ENCODE data around the gene ITPKC.

The ITPKC gene

DNA sequence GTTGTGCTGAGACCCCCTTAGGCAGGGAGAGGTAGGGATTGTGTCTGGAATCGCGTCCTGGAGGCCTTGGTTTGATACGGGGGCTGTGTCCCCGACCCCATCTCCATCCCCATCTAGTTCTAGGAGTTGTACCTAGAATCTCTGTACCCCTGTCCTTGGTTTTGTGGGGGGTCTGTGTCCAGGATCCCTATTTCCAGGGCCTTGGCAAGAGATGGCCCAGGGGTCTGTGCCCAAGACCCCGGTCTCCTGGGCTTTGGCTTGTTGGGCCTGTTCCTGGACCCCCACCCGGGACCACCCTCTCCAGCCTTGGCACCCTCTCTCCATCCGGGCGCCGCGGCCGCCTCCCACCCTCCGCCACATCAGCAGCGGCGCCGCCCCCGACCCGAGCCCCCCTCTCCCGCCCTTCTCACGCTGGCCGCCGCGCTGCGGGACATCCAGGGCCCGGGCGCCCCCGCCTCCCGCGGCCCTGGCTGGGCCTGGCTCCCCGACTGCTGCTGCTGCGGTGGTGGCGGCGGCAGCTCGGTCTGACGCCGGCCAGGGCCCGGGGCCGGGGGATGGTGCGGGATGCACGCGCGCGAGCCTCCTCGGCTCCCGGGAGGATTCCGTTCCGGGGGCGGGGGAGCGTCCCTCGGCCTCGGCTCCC is 26.7 kb upstream of the ITPKC start, which contains the start of gene NUMBL:
TSS of gene NUMBL (minus strand) at position 602 of the 643 bp plus-strand sequence. CDS start at position 434, 168 bp downstream.
- no peak for DNase-seq (ENCODE audit: low spot score)

DNA sequence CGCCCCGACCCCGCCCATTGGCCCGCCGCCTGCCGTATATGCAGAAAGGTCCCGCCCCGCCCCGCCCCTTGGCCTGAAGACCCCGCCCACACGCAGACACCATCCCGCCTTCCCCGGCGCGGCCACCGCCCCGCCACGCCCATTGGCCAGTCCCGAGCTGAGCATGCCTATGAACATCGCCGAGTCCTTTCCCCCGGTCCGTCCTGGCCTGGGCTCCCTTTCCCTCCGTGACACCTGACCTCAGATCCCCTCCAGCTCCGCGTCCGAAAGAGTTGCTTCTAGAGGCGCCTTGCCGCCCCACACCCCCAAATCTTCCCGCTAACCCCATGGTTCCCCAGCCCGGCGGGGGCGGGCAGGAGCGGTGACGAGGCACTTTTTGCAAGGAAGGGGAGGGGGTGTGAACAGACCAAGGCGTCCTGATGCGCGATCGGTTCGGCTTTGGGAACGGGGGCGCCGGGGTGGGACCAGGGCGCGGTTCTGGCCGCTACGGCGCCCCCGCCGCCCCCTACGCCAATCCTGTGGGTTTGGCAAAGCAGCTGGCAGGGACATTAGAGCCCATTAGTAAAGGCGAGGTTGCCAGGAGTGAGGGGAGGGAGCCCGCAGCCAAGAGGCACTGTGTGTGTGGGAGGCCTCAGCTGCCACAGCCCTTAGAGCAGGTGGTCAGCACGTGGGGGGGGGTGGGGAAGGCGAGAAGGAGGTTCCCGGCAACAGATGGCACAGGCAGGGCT is 26.1 kb upstream of the ITPKC start:
- peak; percentile 98 for DNase-seq (ENCODE audit: low spot score)

DNA sequence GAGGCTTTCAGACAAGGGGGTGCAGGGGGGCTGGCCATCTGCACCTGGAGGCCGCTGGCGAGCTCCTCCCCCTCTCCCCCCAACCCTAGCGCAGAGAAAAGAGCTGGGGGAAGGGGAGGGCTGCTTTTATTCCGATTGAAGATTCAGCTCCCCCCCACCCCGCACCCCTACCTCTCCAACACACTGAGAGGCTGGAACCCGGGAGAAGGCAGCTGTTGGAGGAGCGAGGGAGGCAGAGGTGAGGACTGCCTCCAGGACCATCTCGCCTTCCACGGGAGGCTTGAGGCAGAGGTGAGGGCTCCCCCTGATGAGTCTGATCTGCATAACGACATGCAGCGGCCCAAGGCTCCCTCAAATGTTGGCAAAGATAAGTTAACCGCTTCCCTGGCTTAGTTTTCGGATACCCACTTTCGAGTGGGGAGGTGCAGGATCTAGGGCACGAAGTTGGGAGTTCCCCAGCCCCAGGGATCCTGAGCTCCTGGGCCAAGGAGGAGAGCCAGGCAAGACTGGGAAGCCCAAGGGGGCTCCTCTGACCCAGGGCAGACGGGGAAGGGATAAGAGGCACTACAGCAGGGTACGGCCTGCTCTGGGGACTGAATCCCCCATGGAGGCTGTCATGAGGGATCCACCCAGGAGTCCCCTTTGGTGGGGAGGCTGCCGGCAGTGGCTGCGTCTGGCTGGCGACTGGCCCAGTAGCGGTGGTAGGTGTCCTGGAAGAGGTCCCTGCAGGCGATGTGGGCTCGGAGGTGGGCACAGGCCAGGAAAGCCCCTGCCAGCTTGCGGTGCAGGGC is 25.3 kb upstream of the ITPKC start:
- no peak for DNase-seq (ENCODE audit: low spot score)

DNA sequence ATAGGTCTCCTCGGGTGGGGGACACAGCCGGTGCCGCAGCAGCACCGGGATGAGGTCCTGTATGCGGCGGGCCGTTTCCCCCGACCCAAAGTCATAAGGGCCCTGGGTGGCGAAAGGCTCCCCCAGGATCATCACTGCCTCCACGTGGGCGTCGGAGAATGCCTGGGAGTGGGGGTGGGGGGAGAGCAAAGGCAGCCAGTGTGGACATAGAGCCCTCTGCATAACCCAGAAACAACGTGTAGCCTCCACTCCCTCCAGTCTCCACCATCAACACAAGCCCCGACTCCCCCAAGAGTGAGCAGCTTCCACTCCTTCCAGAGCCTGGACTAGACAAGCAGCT is 24.7 kb upstream of the ITPKC start:
- no peak for DNase-seq (ENCODE audit: low spot score)

DNA sequence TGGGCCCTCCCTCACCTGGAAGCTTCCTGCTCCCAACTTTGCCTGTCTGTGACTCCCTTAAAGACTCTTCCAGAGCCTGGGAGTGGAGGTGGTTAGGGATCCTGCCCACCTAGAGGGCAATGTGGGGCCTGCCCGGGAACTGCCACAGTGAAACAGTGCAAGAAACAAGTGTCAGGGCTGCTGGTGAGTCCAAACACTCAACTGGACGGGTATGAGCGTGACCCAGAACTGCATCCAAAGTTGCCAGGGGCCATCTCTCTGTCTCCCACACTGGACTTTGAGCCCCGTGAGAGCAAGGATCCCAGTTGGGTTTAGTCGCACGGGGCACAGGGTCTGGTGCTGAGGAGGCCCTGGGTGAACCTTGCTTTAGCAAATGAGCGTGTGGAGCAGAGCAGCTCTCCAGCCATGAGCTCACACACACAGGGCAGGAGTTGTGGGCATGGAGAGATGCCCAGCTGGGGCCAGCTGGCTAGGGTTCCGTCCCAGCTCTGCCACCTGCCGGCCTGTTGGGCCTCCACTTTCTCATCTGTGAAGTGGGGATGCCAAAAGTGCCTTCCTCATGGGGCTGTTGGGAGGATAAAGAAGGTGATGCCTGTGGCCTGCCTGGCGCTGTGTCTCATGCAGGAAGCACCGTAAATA is 23.6 kb upstream of the ITPKC start:
- no peak for DNase-seq (ENCODE audit: low spot score)

DNA sequence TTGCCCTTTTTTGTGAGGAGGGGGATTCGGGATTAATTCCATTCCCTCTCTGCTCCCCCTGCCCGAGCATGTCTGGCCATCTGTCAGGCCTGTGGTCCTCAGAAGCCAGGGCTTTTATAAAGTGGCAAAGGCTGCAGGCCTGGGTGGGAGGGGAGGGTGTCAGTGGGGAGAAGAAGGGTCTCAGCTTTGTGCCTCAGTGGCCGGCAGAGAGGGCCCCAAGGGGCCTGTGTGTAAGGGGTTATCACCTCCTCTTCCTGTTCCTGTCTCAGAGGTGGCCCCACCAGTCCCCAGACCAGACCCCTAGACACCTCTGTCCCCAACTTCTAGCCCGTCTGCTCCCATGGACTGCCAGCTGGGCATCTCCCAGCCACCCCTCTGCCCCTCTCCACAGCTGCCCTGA is 23.0 kb upstream of the ITPKC start:
- DNase-seq (ENCODE audit: low spot score): no peak

DNA sequence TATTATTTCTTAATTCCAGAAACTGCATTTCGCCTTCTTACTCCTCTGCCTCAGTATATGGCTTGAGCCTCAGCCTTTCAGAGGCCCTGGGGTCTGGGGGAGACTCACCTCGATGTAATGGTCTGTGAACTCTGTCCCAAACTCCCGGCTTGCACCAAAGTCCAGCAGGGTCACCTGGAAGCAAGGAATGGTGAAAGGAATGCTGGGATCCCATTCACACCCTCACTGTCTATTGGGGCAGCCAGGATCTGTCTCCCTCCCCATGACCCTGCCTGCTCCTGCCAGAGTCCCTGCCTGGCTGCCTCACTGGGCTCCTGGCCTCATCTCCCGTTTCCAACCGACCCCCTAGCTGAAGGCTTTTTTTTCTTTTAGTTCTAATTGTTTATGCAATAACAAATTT is 21.0 kb upstream of the ITPKC start:
- no peak for DNase-seq (ENCODE audit: low spot score)

DNA sequence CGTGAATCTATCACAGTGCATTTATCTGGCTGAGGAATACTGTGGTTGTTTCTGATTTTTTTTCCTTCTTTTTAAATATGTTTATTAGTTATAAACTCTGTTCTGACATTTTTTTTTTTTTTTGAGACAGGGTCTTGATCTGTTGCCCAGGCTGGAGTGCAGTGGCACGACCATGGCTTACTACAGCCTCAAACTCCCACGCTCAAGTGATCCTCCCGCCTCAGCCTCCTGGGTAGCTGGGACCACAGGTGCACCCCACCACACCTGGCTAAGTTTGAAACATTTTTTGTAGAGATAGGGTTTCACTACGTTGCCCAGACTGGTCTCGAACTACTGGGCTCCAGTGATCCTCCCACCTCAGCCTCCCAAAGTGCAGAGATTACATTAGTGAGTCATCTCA is 19.9 kb upstream of the ITPKC start:
- no peak for DNase-seq (ENCODE audit: low spot score)

DNA sequence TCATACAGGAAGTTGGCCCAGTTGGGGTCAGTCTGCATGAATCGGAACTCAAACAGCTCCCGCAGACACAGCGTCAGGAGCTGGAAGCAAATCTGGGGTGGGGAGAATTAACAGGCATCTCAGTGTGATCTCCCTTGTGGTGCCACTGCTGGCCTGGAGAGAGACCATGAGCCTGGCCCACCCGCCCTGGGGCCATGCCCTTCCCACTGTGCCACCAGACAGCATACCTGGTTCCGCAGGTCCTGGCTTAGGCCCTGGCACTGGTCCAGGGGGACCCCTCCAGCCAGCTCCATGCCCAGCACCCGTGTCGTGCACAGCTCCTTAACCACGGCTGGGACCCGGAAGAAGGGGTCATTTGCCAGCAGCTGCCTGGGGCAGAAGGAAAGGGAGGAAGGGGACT is 16.8 kb upstream of the ITPKC start:
- DNase-seq (ENCODE audit: low spot score): no peak

DNA sequence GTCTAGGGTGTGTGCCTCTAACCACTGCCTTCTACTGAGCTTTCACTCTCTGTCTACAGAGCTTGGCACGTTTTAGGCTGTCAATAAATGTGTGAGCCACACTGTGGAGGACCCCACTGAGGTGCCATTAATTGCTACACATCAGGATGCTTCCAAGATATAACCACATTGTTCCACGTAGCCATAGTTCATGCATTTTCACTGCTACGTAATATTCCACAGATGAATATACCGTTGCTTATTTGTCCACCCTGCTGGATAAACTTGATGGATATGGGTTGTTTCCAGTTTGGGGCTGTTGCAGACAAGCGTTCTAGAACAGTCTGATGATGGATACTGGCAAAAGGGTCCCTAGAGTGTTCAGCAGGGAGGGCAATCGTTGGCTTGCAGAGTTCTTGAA is 15.2 kb upstream of the ITPKC start:
- DNase-seq (ENCODE audit: low spot score): no peak

DNA sequence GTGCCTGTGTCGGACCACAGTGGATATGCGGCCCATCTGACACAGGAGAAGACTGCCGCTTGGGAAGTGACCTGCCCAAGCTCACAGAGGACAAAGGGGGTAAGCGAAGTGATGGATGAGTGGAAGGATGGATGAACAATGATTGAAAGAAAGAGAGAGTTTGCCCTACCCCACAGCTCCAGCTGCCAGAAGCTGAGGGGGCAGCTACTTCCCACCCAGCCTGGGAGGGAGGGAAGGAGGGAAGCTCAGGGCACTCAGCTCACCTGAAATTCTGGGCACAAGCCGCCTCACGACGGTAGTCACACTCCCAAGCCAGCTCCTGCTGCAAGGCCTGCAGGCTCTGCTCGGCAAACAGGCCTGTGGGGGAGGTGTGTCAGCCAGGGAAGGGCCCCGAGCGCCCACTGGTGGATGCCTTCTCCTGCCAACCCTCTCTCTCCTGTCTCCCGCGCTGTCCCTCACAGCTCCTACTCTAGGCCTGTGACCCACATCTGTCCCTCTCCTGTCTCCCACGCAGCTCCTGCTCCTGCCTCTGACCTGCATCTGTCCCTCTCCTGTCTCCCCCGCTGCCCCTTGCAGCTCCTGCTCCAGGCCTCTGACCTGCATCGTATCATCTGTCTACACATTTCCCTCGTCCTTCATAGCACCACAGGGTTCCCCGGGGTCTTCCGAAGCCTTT is 14.4 kb upstream of the ITPKC start:
- no peak for DNase-seq (ENCODE audit: low spot score)

DNA sequence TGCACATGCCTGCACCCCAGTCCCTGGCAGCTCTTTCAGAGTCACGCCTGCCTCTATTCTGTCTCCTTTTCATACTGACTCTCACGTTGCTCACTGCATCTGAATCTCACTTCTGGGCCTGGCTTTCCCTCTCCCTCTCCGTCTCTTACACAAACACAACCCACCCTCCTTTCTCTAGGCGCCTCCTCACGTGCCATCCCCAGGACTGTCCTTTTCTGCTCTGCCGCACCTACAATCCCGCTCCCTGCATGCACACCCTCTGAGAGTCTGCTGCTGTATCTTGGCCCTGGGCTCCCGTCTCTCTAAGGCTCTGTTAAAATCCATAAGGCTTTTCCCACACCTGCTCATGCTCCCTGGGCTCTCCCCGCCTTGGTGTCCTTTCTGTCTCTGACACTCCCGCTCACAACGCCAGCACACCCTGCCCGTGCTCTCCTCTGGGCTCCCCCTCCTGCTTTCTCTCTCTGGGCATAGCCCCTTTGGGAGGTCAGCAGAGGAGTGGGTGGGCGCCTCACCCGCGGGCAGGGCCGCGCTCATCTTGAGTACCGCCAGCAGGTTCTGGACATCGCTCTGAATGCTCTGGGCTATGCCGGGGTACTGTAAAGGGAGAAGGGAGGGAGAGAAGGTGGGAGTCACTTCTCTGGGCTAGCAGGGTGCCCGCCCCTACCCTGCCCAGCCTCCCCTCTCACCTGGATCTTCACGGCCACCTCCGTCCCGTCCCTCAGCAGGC is 13.7 kb upstream of the ITPKC start:
- no peak for DNase-seq (ENCODE audit: low spot score)

DNA sequence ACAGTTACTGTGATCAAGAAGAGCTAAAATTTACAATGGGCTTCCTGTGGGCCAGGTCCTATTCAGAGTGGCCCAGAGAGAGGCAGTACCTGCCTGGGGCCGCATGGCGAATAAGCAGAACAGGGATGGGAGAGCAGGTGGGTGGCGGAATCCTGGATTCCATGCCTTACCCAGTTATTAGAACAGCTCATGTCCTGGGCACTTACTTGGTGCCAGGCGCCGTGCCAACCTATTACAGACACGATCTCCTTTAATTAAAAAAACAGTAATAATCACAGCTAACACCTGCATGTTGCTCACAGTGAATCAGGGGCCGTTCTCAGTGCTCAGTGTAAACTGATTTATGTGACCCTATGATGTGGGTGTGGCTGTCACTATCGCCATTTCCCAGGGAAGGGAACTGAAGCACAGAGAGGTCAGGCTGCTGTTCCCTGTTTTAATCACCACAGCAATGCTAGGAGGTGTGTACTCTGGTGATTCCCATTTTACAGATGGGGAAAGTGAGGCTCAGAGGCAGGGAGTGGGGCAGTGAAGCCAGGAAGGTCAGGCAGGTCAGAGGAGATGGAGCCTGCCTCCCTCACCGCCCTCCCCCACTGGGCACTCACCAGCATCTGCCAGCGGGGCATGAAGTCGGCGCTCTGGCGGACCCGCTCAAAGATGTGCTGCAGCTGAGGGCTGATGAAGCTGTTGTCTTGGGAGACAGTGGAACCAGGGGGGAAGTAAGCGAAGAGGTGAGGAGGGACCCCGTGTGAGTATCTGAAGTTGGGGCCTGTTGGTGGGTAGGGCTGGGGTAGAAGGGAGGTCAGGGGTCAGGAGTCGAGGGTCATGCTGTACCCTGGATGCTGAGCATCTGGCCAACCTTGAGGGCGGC is 12.2 kb upstream of the ITPKC start:
- no peak for DNase-seq (ENCODE audit: low spot score)

DNA sequence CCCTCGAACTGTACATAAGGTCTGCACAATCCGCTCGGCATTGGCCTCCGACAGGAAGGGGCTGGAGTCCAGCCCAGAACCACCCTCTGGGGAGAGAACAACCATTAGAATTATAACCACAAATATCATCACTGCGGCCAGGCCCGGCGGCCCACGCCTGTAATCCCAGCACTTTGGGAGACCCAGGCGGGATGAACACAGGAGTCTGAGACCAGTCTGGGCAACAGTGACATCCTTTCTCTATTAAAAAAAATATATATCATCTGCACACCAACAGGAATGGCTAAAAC is 11.6 kb upstream of the ITPKC start:
- no peak for DNase-seq (ENCODE audit: low spot score)

DNA sequence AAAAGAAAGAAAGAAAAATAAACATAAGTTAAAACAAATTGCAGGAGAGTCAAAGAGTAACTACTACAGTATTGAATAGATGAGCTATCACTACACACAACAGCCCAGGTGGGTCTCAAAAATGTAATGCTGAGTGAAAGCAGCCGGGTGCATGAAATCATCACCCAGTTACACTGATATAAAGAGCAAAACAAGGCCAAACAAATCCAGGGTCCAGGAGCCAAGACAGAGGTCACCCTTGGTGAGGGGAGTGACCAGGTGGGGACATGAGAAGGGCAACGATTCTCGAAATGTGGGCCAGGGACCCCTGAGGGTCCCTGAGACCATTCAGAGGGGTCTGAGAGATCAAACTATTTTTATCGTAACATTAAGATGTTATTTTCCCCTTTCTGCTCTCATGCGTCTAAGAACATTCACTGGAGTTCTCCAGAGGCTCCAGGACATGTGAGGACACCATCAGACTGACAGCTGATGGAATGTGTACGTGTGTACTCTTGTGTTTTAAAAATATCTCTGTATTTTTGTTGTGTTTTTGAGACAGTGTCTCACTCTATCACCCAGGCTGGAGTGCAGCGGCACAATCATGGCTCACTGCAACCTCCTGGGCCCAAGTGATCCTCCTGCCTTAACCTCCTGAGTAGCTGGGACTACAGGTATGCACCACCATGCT is 10.8 kb upstream of the ITPKC start:
- DNase-seq (ENCODE audit: low spot score): no peak

DNA sequence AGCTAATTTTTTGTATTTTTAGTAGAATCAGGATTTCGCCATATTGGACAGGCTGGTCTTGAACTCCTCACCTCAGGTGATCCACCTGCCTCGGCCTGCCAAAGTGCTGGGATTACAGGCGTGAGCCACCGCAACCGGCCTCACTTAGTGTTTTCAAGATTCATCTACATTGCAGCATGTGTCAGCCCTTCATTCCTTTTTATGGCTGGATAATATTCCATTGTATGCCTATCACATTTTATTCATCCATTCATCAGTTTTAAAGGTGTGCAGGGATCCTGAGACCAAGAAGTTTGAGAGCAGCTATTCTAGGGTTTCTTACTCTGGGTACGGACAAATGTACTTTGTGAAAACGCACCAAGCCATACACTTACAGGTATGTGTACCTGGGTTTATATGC is 9.3 kb upstream of the ITPKC start:
- DNase-seq (ENCODE audit: low spot score): no peak

DNA sequence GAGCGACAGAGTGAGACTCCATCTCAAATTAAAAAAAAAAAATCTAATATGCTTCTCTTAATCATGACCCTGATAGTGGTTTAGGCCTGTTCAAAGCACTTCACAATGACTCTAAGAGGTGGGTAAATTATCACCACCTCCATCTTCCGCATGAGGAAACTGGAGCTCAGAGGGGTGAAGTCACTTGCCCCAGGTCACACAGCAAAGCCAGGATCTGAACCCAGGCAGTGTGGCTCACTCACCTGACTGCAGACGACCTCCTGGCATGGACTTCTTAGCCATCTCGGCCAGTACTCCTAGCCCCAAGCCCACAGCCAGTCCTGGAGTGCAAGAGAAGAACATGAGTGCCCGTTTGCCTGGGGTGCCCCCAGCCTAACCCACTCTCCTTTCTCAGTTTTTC is 7.1 kb upstream of the ITPKC start:
- DNase-seq (ENCODE audit: low spot score): no peak

DNA sequence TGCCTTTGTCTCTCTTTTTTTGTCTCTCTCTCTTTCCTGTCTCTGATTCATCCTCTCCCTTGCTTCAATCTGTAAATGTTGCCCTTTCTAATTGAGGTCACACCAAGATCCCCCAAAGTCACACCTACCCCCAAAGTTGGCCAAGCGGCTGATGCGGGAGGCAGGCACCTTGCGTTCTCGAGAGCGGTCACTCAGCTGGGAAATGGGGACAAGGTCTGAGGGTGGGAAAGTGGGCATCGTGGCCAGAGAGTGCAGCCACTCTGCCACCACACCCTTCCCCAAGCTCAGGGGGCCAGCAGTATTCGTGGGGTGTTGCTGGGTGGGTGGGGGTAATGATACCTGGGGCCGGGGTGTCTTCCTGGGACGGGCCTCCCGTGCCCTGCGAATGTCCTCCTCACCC is 3.0 kb upstream of the ITPKC start:
- no peak for DNase-seq (ENCODE audit: low spot score)

DNA sequence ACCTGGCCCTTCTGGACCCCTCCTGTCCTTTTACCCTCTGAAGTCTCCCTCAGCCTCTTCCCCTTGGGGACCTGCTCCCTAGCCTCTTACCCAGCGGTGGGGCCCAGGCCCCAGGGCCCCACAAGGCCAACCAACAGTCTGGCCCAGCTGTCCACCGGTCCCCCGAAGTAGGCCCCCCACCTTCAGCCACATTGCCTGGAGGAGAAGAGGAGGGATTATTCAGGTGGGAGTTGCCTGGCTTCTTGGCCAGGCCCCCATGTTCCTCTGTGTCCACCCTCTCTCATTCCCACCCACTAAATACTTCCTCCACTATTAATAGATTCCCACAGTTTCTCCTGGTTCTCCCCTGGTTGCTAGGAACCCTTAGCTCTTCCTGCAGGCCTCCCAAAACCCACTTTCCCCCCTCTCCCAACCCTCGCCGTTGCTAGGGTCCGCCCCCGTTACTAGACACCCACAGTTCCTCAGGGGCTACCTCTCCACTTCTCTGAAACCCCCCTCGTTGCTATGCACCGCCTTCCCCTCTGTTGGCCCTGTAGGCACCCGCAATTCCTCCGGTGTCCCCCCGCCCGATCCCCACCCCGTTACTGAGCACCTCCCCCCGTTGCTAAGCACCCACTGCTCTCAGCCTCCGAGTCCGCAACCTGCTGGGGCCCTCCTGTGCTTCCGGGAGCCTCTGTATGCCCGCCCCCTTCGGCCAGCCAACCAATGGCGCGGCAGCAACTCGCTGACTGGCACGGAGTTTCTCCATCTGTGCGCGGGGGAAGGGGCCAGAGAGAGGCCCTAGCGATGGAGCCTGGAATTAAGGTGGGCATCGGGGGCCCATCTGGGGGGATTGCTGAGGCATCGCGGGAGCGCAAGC is 2.2 kb upstream of the ITPKC start:
- DNase-seq (ENCODE audit: low spot score): peak; percentile 81
